Astrocyte (in vitro differentiated cells and primary cell): ENCODE results near the gene EEF2K. TPM values are rescaled to one million over a fixed set of nuclear protein-coding genes. Genes with fewer than 3 reads are reported as not detected.

Source experiments
- DNase-seq: peaks from one replicate; pipeline ENCODE4 v3.0.0-alpha.2; 2010; ENCODE audit warnings: low read depth
- FAIRE-seq: peaks from 2 replicates; lab custom pipeline; 2011; peaks lifted over from hg19 to GRCh38; lab: Jason Lieb, UNC
- H2AFZ ChIP-seq: 2 replicates; pipeline ENCODE4 v1.6.0; 2012; ENCODE audit warnings: low read depth, low read length, inconsistent platforms
- H3K27ac ChIP-seq: 2 replicates; pipeline ENCODE4 v1.5.1; 2011; ENCODE audit warnings: low read depth, low read length, inconsistent platforms
- H3K27me3 ChIP-seq: 2 replicates; pipeline ENCODE4 v1.6.0; 2011; ENCODE audit warnings: low read length, inconsistent platforms; ENCODE audit not compliant: insufficient read depth
- H3K36me3 ChIP-seq: 2 replicates; pipeline ENCODE4 v1.5.1; 2011; ENCODE audit warnings: low read length, inconsistent platforms; ENCODE audit not compliant: insufficient read depth
- H3K4me1 ChIP-seq: 2 replicates; pipeline ENCODE4 v1.5.1; 2011; ENCODE audit warnings: low read length, inconsistent platforms; ENCODE audit not compliant: insufficient read depth
- H3K4me2 ChIP-seq: 2 replicates; pipeline ENCODE4 v1.6.0; 2012; ENCODE audit warnings: low read length, inconsistent platforms
- H3K4me3 ChIP-seq: 2 replicates; pipeline ENCODE4 v1.5.1; 2011; ENCODE audit warnings: low read depth, mild to moderate bottlenecking, low read length, inconsistent platforms; ENCODE audit not compliant: insufficient read depth
- H3K79me2 ChIP-seq: 2 replicates; pipeline ENCODE4 v1.6.0; 2012; ENCODE audit warnings: mild to moderate bottlenecking, low read length, inconsistent platforms; ENCODE audit not compliant: insufficient read depth
- H3K9ac ChIP-seq: 2 replicates; pipeline ENCODE4 v1.6.0; 2012; ENCODE audit warnings: mild to moderate bottlenecking, low read length, inconsistent platforms
- H3K9me3 ChIP-seq: 2 replicates; pipeline ENCODE4 v1.5.1; 2012; ENCODE audit warnings: low read depth, mild to moderate bottlenecking, low read length, inconsistent platforms; ENCODE audit not compliant: insufficient read depth
- H4K20me1 ChIP-seq: 2 replicates; pipeline ENCODE4 v1.6.0; 2012; ENCODE audit warnings: low read length, inconsistent platforms; ENCODE audit not compliant: insufficient read depth
- H3K27ac Mint-ChIP-seq: one replicate; pipeline ENCODE4 v1.8.0; 2021; ENCODE audit warnings: mild to moderate bottlenecking, mixed read lengths; ENCODE audit not compliant: unreplicated experiment
- H3K27me3 Mint-ChIP-seq: one replicate; pipeline ENCODE4 v1.8.0; 2021; ENCODE audit warnings: low read depth, mixed read lengths; ENCODE audit not compliant: unreplicated experiment
- H3K36me3 Mint-ChIP-seq: one replicate; pipeline ENCODE4 v1.8.0; 2021; ENCODE audit warnings: low read depth, mixed read lengths; ENCODE audit not compliant: unreplicated experiment
- H3K4me1 Mint-ChIP-seq: one replicate; pipeline ENCODE4 v1.8.0; 2021; ENCODE audit warnings: low read depth, mixed read lengths; ENCODE audit not compliant: unreplicated experiment
- H3K4me3 Mint-ChIP-seq: one replicate; pipeline ENCODE4 v1.8.0; 2021; ENCODE audit warnings: mild to moderate bottlenecking, moderate library complexity, mixed read lengths; ENCODE audit not compliant: unreplicated experiment
- H3K9me3 Mint-ChIP-seq: one replicate; pipeline ENCODE4 v1.8.0; 2021; ENCODE audit warnings: mild to moderate bottlenecking, mixed read lengths; ENCODE audit not compliant: unreplicated experiment
- CTCF ChIP-seq: IDR thresholded peaks from 2 replicates; pipeline ENCODE4 v1.5.1; 2011; ENCODE audit warnings: low read depth, mild to moderate bottlenecking, inconsistent platforms, low read length, moderate library complexity; ENCODE audit not compliant: insufficient read depth
- EZH2 ChIP-seq: IDR thresholded peaks from 2 replicates; pipeline ENCODE4 v1.6.1; 2012; ENCODE audit warnings: mild to moderate bottlenecking, low read length, inconsistent platforms; ENCODE audit not compliant: insufficient read depth
- total RNA-seq: library from RNA; stranded (reverse); gene quantifications from 2 replicates; pipeline ENCODE4 v1.2.1, GENCODE V29; 2021

Gene EEF2K
- total RNA-seq, 1 donor from 2014 or later: 20.9 TPM

- H3K4me2 ChIP-seq: peak within 1 kb of the TSS; percentile 91
- peak; percentile 84 for DNase-seq
- H3K9me3 ChIP-seq: no peaks in the 10 kb centered on the region
- peak within 1 kb of the TSS; percentile 68 for H2AFZ ChIP-seq
- peak within 1 kb of the TSS; percentile 89 for H3K27ac ChIP-seq
- H3K4me3 ChIP-seq: peak within 1 kb of the TSS; percentile 87
- Mint-ChIP-seq H3K9me3 (no peaks in the 10 kb centered on the region), H3K4me1 (peaks cover 3% of the 10 kb centered on the region), H3K27ac (peak within 1 kb of the TSS; percentile 98), H3K36me3 (peaks cover 2% of the 10 kb centered on the region), H3K27me3 (no peaks in the 10 kb centered on the region), H3K4me3 (peak within 1 kb of the TSS; percentile 87)
- H3K36me3 ChIP-seq: no peaks in the 10 kb centered on the region
- H3K9ac ChIP-seq: peak within 1 kb of the TSS; percentile 90
- H3K79me2 ChIP-seq: peaks cover 34% of the 10 kb centered on the region
- H4K20me1 ChIP-seq: peaks cover 40% of the 10 kb centered on the region
- TF ChIP-seq CTCF: peak; percentile 64
- TF ChIP-seq EZH2: no peak
- no peaks in the 10 kb centered on the region for H3K4me1 ChIP-seq
- FAIRE-seq: no peak
- no peaks in the 10 kb centered on the region for H3K27me3 ChIP-seq
These were observed 91.2 kb downstream of the EEF2K start, which contains the start of gene POLR3E for GRCh38 chr16:22297114-22297870. POLR3E (plus strand) TSS chr16:22297409; CDS start chr16:22302969, 5,560 bp downstream.

GRCh38 chr16:22297871-22298733 is 92.0 kb downstream of the EEF2K start:
- FAIRE-seq (no peak), DNase-seq (peak; percentile 97)
- TF ChIP-seq CTCF (no peak), EZH2 (no peak)
- Histone ChIP-seq H3K36me3 (no peaks in the 10 kb centered on the region), H3K4me2 (peak overlapping the region; percentile 91), H3K79me2 (peaks cover 41% of the 10 kb centered on the region), H3K9ac (peak overlapping the region; percentile 90), H4K20me1 (peaks cover 44% of the 10 kb centered on the region), H3K9me3 (no peaks in the 10 kb centered on the region), H3K27ac (peak overlapping the region; percentile 89), H3K27me3 (no peaks in the 10 kb centered on the region), H2AFZ (peak overlapping the region; percentile 68), H3K4me1 (no peaks in the 10 kb centered on the region), H3K4me3 (peak overlapping the region; percentile 74)
- H3K36me3 Mint-ChIP-seq: peaks cover 2% of the 10 kb centered on the region
- H3K9me3 Mint-ChIP-seq: no peaks in the 10 kb centered on the region
- peak overlapping the region; percentile 98 for H3K27ac Mint-ChIP-seq
- peaks cover 3% of the 10 kb centered on the region for H3K4me1 Mint-ChIP-seq
- H3K4me3 Mint-ChIP-seq: peak overlapping the region; percentile 87
- no peaks in the 10 kb centered on the region for H3K27me3 Mint-ChIP-seq
